ENCODE measurements around the gene HBS1L. TPM values are rescaled to one million over a fixed set of nuclear protein-coding genes. Genes with fewer than 3 reads are reported as not detected.
"Not testable (repeated sequence)": the region's sequence is repeated elsewhere in the genome, so short reads cannot be mapped to it uniquely, and the experiment has no call there.

Gene HBS1L
- polyA plus RNA-seq, 4 donors: 64.1 to 80.5 (median 72.8) TPM

- DNase-seq (ENCODE audit: low read depth in 4 of 4, low spot score in 3 of 4): no peak
These were observed 27.3 kb upstream of the HBS1L start for GRCh38 chr6:135081966-135082365.

- no peak for DNase-seq (ENCODE audit: low read depth in 4 of 4, low spot score in 3 of 4)
These were observed 20.4 kb upstream of the HBS1L start for GRCh38 chr6:135075018-135075417.

GRCh38 chr6:135073756-135074393, 19.3 kb upstream of the HBS1L start:
- DNase-seq (ENCODE audit: low read depth in 4 of 4, low spot score in 3 of 4): no peak

- DNase-seq (ENCODE audit: low read depth in 4 of 4, low spot score in 3 of 4): no peak
These were observed 18.6 kb upstream of the HBS1L start for GRCh38 chr6:135073217-135073616.

- no peak for DNase-seq (ENCODE audit: low read depth in 4 of 4, low spot score in 3 of 4)
These were observed 18.1 kb upstream of the HBS1L start for GRCh38 chr6:135072753-135073152.

GRCh38 chr6:135071541-135071940, 16.9 kb upstream of the HBS1L start:
- DNase-seq (ENCODE audit: low read depth in 4 of 4, low spot score in 3 of 4): no peak

- no peak for DNase-seq (ENCODE audit: low read depth in 4 of 4, low spot score in 3 of 4)
These were observed 13.3 kb upstream of the HBS1L start for GRCh38 chr6:135067911-135068310.

- DNase-seq (ENCODE audit: low read depth in 4 of 4, low spot score in 3 of 4): no peak
These were observed 12.2 kb upstream of the HBS1L start for GRCh38 chr6:135066806-135067205.

GRCh38 chr6:135066397-135066796, 11.8 kb upstream of the HBS1L start:
- DNase-seq (ENCODE audit: low read depth in 4 of 4, low spot score in 3 of 4): no peak

GRCh38 chr6:135064586-135064985, 10.0 kb upstream of the HBS1L start:
- DNase-seq (ENCODE audit: low read depth in 4 of 4, low spot score in 3 of 4): no peak

GRCh38 chr6:135063926-135064325, 9.3 kb upstream of the HBS1L start:
- DNase-seq (ENCODE audit: low read depth in 4 of 4, low spot score in 3 of 4): no peak

GRCh38 chr6:135062735-135063134, 8.1 kb upstream of the HBS1L start:
- DNase-seq (ENCODE audit: low read depth in 4 of 4, low spot score in 3 of 4): no peak

GRCh38 chr6:135060076-135060475, 5.5 kb upstream of the HBS1L start:
- no peak for DNase-seq (ENCODE audit: low read depth in 4 of 4, low spot score in 3 of 4)

GRCh38 chr6:135058299-135058698, 3.7 kb upstream of the HBS1L start:
- not testable (repeated sequence) for DNase-seq (ENCODE audit: low read depth in 4 of 4, low spot score in 3 of 4)

- DNase-seq (ENCODE audit: low read depth in 4 of 4, low spot score in 3 of 4): no peak
These were observed 2.0 kb upstream of the HBS1L start for GRCh38 chr6:135056632-135057031.

- no peak for DNase-seq (ENCODE audit: low read depth in 4 of 4, low spot score in 3 of 4)
These were observed 425 bp downstream of the HBS1L start for GRCh38 chr6:135054226-135054568.

GRCh38 chr6:135053406-135053805, 1.2 kb downstream of the HBS1L start:
- DNase-seq (ENCODE audit: low read depth in 4 of 4, low spot score in 3 of 4): no peak

GRCh38 chr6:135052939-135053338, 1.7 kb downstream of the HBS1L start:
- DNase-seq (ENCODE audit: low read depth in 4 of 4, low spot score in 3 of 4): no peak

GRCh38 chr6:135048915-135049314, 5.7 kb downstream of the HBS1L start:
- no peak for DNase-seq (ENCODE audit: low read depth in 4 of 4, low spot score in 3 of 4)

GRCh38 chr6:135047336-135047735, 7.3 kb downstream of the HBS1L start:
- no peak for DNase-seq (ENCODE audit: low read depth in 4 of 4, low spot score in 3 of 4)

- no peak for DNase-seq (ENCODE audit: low read depth in 4 of 4, low spot score in 3 of 4)
These were observed 7.7 kb downstream of the HBS1L start for GRCh38 chr6:135046912-135047311.

GRCh38 chr6:135044639-135045038, 10.0 kb downstream of the HBS1L start:
- peak in 1 of 4 donors; percentile 10 for DNase-seq (ENCODE audit: low read depth in 4 of 4, low spot score in 3 of 4)

- no peak for DNase-seq (ENCODE audit: low read depth in 4 of 4, low spot score in 3 of 4)
These were observed 10.8 kb downstream of the HBS1L start for GRCh38 chr6:135043846-135044245.

Measured in right renal pelvis (tissue), 4 donors.